Measurements from ENCODE around the gene CCDC146.

- TF ChIP-seq CTCF (IDR thresholded peaks at IDR 0.05) (no peak), POLR2A (IDR thresholded peaks at IDR 0.05) (no peak)
Observed at GRCh38 chr7:77320137-77320536, 197.7 kb downstream of the CCDC146 start.
